Stimulated activated naive CD4-positive, alpha-beta T cell treated with Interleukin-2 at 50 U/mL for 16 hours (primary cell): ENCODE data around the gene TNNT2.

Experiments
- DNase-seq: peaks from one replicate; lab custom pipeline; 2025; lab: John Stamatoyannopoulos, UW

TNNT2 gene

DNA sequence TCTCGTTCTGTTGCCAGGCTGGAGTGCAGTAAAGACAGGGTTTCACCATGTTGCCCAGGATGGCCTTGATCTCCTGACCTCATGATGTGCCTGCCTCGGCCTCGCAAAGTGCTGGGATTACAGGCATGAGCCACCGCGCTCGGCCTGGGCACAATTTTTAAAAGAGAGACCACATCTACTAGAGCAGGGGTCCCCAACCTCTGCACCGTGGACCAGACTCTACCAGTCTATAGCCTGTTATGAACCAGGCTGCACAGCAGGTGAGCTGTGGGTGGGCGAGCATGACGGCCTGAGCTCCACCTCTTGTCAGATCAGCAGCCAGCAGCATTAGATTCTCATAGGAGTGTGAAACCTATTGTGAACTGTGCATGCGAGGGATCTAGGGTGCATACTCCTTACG is 20.8 kb downstream of the TNNT2 start:
- DNase-seq = no peak

DNA sequence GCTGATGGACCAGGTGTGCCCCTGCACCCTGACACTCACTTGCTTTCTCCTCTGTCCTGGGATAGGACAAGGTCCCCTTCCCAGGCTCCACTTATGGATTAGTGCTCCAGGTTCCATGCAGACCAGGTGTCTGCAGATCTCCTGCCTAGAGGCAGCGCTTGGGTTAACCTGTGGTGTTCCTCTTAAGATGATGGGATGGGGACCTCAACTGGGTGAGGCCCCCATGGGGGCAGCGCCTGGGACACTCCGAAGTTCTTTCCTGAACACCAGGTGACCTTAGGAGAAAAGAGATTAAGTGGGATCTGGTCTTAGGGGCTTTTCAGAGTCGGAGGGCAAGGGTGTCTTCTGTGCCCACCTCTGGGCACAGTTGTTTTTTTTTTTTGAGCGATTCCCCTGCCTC is 21.2 kb downstream of the TNNT2 start:
- DNase-seq = no peak

DNA sequence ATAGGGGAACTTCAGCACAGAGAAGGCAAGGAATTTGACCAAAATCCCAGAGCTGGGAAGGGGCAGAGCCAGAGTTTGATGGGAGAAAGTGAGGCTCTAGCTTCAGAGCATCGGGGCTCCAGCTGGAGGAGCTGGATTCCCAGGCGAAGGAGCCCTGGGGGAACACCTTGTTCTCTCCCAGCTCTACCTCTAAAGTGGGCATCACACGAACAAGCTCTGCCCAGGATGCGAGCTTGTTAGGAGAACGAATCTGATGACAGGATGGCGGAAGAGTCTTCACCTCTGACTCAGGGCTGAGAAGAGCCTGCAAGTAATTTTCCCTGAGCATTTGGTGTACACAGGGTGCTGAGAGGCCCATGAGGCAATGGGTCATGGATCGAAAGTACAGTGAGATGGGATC is 22.0 kb downstream of the TNNT2 start:
- DNase-seq = no peak

DNA sequence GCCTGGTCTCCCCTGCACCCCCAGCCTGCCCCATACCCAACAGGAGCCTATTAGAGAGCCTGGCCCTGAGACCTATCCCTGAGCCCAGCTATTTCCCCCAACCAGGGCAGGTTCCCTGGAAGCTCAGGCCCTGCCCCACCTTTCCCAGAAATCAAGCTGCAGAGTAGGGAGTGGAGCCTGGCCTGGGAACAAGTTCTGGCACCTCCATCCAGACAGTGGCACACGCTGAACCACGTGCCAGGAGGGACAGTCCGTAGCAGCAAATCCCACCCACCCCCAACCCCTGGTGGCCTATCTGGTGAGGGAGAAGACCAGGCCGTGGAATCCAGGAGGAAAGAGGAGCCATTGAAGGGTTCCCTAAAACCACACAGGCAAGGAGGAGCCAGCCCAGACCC is 22.6 kb downstream of the TNNT2 start:
- DNase-seq = no peak

DNA sequence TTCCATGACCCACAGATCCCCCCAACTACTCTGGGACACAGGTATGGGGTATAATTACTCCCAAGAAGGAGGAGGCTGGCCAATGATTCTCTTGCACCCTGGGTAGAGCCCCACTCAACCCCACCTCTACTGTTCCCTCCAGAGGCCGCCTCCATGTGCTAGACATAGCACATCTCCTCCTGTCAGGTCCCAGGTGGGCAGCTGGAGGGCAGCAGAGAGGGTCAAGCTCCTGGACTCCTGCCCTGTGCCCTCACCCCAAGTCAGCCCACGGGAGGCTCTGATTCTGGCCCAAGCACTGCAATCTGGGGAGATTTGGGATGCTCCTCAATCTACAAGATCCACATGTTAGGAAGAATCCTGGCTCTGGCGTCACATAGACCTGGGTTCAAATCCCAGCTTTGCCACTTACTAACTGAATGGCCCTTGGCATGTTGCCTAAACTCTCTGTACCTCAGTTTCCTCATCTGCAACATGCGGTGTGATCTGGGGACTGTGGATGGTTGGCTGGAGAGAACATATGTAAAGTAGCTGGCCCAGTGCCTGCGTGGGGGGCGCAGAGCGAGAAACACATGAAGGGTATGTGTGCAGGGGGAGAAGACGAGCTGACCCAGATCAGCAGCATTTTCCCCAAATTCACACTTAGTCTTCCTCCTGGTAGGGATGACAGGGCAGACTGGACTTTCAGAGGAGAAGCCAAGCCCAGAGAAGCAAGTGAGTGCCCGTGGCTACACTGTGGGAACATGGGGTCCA is 23.2 kb downstream of the TNNT2 start:
- no peak for DNase-seq

DNA sequence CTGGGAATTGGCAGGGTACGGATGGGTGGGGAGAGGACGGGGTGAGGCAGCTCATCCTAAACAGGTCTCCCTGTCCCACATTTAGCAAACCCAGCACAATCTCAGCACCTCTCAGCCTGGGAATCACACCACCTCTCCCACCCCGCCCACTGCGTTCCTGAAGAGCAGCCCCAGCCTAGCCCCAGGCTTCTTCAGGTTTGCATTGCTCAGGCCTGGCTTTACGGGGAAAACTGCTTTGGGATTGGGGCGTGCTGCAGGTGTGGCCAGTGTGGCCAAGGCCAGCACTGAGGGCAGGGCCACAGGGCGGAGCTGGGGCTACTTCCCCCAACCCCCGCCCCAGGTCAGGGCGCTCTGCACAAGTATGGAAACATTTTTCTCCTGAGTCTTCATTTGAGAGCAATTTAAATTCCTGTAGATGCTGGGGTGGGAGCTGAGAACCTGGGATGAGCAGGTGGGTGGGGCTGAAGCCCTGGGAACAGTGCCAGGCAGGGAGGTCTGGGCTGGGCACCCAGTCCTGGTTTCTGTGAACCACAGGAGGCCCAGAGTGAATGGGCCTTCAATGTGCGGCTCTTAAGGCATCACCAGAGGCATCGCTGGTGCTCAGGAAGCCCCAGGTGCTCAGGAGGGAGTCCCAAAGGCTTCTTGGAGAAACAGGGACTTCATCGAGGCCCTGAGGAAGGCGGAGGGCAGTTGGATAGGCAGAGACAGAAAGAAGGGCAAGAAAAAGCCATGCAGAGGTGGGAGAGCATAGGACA is 24.1 kb downstream of the TNNT2 start:
- DNase-seq = no peak

DNA sequence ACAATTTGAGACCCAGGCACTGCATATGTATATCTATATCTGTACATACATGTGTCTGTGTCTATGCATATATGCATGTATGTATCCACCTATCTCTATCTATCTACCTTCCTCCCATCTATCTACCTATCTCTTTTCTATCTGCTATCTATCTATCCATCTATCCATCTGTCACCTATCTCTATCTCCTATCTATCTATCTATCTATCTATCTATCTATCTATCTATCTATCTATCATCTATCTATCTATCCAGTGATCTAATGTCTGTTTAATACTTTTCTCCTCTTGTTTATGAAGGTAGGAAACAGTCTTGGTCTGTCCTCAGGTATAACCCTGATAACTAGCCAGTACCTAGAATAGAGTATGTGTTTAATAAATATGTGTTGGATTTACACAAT is 25.9 kb downstream of the TNNT2 start:
- no peak for DNase-seq

DNA sequence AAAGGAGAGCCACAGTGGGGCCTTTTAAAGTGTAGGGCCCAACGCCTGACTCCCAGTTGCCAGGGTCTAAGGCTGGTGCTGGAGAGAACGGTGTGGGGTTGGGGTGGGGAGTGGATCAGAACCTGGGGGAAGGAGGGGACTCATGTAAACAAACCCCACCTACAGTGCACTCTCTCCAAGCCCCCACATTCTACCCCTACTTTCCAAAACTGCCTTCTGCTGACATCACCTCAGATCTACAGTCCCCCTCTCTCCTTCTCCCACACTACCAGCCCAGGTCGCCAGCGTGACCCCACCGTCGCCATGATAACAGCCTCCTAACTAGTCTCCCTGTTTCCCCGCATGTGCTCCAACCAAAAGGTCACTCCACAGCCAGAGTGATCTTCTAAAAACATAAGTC is 26.6 kb downstream of the TNNT2 start:
- no peak for DNase-seq

DNA sequence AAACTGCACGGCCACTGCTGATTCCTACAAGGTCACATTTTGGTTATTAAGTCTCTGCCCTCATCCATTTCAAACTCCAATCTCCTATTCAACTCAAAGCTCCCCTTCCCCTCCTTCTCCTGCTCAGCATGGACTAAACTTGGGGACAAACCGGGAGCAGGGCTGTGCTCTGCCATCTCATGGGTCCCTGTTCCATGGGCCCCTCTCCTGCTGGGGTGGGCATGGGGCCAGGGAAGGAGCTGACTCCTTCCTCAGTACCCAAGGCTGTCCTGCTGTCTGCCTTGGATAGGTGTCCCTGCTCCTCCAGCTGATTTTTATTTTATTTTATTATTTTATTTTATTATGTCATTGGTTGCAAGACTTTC is 27.1 kb downstream of the TNNT2 start:
- no peak for DNase-seq

DNA sequence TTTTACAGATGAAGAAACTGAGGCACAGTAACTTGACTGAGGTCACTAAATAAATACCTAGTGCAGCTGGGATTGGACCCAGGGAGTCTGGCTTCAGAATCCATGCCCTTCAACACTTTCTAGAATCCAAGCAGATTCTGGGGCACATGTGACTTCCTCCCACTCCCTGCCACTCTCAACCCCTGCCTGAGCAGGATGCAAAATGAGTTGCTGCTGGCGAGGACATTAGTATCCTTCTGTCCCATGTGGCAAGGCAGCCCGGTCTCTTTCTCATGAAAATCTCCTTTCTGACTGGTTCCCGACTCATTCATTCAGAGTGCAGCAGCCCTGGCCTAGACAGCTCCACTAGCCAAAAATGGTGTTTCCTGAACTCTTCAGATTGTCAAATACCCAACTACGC is 28.4 kb downstream of the TNNT2 start:
- no peak for DNase-seq

DNA sequence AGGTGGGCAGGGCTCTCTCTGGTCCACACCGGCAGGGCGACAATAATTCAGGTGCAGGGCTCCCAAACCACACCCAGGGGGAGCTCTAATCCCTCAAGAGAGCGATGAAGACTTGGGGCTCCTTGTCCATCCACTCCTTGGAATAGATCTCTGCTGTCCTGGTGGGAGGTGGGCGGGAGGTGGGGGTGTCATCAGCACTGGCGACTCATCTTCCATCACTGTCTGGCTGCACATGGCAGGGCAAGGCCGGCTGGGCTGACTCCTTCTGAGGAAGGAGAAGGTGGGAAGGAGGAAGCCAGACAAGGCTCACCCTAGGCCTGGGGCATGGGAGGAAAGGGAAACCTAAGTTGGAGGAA is 29.3 kb downstream of the TNNT2 start:
- DNase-seq = no peak

DNA sequence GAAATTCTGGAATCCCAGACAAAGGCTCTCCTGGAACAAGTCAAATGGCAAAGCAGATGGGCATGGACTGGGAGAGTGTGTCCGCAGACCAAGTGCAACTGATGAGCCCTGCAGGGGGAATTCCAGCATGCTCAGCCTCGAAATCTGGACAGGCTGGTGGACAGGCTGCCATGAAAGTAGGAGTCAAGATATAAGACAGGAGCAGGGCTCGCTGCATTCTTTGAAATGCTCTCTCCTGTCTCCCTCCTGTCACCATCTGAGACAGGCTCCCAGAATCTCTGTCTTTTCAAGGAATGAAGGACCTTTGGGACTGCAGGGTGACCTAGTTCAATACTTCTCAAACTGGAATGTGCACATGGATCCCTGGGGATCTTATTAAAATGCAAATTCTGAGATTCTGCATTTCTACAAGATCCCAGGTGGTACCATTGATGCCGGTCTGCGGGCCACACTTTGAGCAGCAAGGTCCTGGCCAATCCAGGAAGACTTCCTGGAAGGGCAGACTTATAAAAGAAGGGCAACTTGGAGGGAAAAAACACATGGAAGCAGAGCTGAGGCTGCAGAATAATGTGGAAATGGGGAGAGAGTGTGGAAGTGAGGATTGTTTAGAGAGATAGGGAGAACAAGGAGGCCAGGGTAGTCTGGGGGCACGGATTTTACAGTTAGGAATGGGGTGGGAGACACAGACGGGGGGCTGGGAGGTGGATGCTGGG is 29.8 kb downstream of the TNNT2 start:
- no peak for DNase-seq

DNA sequence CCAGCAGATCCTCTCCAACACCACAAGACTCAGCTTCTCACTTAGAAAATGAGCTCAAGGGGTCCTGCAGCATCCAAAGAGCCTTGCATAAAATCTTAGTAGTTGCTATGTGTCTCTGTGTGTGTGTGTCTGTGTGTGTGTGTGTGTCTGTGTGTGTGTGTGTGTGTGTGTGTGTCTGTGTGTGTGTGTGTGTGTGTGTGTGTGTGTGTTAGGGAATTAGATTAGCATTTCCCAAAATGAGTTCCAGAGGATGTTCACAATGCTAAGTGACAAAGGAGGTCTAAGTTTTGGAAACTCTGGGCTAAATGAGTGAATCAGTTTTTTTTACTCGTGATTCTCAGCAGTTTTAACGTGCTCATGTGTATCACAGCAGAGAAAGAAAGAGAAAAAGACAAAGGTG is 30.5 kb downstream of the TNNT2 start:
- no peak for DNase-seq

DNA sequence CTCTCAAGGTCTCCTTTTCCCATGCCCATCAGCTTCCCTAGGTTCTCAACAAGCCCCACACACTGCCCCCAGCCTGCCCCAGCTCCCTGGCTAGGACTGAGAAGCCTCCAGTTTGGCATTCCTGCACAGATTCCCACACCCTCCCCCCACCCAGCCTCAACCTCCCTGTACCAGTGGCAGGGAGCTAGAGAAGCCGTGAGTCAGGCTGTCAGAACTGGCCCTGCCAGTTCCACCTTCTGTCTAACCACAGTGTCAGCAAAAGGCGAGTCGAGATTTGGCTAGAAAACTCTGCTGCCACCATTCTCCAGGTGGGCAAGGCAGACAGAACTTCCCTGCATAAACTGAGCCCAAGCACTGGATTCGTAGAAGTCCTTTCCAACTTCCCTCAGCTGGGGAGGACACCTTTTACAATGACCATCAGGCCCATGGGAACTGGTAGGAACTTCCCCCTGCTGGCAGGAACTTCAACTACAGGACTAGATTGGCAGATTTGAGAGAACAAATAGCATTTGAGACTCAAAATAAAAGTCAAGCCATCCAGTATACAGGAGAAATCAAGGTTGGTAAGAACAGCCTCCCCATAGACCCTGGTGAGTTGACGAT is 31.0 kb downstream of the TNNT2 start:
- no peak for DNase-seq

DNA sequence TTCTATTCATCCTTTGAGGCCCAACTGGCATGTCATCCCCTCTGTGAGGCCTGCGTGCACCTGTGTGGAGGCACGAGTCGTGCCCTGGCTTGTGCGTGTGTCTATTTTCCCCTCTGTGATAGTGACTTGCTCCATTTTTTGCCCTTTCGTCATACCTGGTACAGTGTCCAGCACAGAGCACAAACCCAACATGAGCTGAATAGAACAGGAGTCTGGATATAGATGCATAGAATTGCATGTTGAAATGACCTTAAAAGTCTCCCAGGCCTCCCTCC is 32.5 kb downstream of the TNNT2 start:
- DNase-seq = no peak

DNA sequence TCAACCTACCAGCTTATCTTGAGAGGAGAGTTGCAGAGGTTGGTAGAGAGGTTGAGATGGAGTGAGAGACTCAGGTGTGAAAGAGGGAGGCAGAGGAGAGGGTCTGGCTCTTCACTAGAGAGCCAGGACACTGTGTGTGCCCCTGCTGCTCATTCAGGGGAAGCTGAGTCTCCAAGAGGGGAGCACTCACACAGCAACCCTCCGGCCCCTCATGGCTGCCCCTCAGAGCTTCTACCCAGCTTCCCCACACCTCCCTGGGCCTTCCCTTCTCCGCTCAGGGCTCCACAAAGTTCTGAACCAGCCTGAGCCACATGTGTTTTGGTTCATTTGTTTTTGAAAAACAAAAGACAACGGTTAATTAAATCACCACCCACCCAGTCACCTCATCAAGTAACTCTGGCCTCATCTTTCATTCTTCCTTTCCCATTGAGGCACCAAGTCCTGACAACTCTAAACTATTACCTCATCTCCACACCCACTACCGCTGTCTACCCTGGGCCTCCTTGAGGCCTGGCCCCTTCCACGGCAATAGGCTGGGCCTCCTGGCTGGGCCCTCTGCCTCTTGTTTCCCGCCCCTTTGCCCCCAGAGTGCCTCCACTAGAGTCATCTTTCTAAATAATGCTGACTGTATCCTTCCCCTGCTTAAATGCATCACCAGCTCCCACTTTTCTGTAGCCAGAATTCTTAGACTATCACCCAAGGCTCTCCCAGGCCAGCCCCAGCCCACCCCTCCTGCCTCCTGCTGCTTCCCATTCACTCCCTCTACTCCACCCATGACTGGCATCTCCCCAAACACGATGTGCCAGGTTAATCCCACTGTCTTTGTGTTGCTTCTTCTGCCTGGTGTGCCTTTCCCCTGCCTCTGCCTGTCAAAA is 33.0 kb downstream of the TNNT2 start:
- no peak for DNase-seq

DNA sequence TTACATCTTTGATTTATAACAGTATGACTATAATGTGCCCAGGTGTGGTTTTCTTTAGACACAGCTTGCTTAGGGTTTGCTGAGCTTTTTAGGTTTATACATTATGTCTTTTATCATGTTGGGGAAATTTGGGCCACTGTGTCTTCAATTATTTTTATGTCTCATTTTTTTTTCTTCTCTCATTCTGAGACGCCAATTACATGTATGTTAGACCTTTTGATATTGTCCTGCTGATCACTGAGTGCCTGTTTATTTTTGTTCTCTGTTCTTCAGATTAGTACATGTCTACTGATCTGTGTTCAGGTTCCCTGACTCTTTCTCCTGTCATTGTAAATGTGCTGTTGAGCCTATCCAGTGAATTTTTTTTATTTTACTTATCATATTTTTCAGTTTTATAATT is 36.1 kb downstream of the TNNT2 start:
- DNase-seq = no peak

DNA sequence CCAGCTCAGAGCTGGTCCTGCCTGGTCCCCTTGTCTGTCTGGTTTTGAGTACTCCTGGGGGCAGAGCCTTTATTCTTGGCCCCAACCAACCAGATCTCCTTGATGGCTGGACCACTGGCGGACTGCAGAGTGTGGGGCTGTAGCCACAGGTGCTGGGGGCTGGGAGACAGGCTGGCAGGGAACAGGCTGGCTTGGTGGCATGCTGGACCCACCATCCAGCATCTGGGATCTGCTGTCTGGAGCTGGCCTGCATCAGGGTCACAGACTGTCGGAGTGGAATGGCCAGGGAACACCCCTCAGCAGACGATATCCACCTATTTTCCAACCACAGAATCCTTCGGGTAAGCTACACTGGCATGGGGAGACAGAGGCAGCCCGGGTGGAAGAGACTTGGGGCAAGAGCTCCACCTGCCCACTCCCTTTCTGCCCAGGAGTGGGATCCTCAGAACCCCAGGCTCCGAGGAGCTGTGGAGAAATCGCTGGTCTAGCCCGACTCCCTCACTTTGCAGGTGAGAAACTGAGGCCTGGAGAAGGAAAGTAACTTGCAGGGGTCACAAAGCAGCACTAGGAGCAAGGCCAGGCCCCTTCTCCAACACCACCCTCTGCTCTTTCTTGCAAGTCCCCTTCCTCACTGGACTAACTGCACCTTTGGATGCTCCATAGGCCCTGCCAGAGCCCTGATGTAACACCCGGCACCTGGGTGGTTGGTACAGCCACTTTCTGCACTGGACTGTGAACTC is 40.6 kb downstream of the TNNT2 start:
- DNase-seq = no peak

DNA sequence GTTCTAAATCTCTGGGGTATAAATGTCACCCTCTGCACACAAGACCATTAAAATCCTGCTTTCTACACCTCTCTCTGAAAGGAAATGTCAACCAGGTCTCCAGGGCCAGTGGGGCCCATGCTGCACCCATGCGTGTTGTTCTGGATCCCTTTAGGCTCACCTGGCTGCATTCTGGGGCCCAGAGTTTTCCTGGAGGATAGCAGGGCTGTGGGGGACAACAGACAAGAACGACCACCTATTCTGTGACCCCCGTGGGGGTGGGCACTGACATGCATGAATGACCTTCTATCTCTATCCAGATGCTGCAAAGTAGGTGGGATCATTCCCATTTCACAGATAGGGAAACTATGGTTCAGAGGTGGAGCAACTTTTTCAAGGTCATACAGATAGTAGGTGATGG is 41.6 kb downstream of the TNNT2 start:
- no peak for DNase-seq

DNA sequence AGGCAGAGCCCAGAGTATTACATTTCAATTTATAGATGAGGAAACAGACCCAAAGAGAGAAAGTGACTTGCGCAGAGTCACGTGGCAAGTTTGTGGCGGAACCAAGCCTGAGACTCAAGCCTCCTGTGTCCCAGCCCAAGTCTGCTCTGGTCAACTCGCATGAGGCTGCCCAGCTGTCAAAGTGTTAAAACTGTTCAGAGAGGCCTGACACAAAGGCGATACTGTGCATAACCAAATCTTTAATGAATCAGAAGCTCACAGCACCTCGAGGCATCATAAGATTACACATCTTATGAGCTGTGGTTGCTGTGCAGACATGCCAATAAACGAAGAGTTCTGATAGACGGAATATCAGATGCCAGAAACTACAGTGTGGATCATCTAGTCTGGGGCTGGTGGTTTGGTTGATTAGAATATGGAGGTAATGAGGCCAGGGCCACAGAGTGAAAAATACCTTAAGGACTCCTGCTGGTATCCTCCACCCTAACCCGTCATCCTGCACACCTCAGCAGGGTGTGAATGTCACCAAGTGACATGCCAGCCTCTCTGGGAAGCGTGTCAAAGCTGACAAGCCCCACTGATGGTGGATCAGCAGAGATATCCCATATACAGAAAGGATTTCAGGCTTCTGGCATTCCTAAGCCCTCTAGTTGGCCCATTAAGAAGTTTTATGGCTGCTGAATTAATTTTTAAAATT is 42.2 kb downstream of the TNNT2 start:
- no peak for DNase-seq
